ENCODE measurements around the gene STAG3. TPM values are rescaled to one million over a fixed set of nuclear protein-coding genes. Genes with fewer than 3 reads are reported as not detected.
A peak's percentile ranks its signal among the peaks of the same experiment; 100 is the strongest.
"Not testable (repeated sequence)": the region's sequence is repeated elsewhere in the genome, so short reads cannot be mapped to it uniquely, and the experiment has no call there.

The STAG3 gene
- total RNA-seq, 4 donors from 2014 or later: 4.2 to 8.2 (median 6.5) TPM

GRCh38 chr7:100215895-100216294, 38.2 kb downstream of the STAG3 start:
- TF ChIP-seq CTCF (IDR thresholded peaks at IDR 0.05) (no peak), EP300 (IDR thresholded peaks at IDR 0.05) (peak in 1 of 2 donors; percentile 29)
- Histone ChIP-seq H3K27ac (no peak overlapping the region), H3K4me3 (no peak overlapping the region), H3K9me3 (no peaks in the 10 kb centered on the region), H3K36me3 (peaks cover 0 to 19% (median 0%) of the 10 kb centered on the region in 3 donors), H3K27me3 (no peaks in the 10 kb centered on the region), H3K4me1 (peaks cover 0 to 18% (median 0%) of the 10 kb centered on the region in 4 donors)
- DNase-seq (ENCODE audit: low spot score in 2 of 2): peak in 1 of 2 donors; percentile 38
- 47 to 58% methylated on average over 6 of the region's 6 CpGs for WGBS, 2 donors

DNA sequence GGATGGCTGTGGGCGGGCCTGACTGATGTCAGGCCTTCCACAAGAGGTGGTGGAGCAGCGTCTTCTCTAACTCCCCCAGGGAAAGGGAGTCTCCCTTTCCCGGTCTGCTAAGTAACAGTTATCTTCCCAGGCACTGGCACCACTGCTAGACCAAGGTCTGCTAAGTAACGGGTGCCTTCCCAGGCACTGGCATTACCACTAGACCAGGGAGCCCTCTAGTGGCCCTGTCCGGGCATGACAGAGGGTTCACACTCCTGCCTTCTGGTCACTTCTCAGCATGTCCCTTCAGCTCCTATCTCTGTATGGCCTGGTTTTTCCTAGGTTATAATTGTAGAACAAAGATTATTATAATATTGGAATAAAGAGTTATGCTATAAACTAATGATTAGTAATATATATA, 40.2 kb downstream of the STAG3 start:
- Histone ChIP-seq H3K36me3 (peaks cover 0 to 39% (median 0%) of the 10 kb centered on the region in 3 donors), H3K4me1 (peaks cover 0 to 18% (median 0%) of the 10 kb centered on the region in 4 donors)
- TF ChIP-seq CTCF (IDR thresholded peaks at IDR 0.05): peak in 4 of 5 experiments; percentile 27 to 56 (median 44)
- H3K27me3 ChIP-seq, H3K9me3 ChIP-seq, H3K4me3 ChIP-seq, H3K27ac ChIP-seq: not testable (repeated sequence)
- WGBS, 2 donors: 0% methylated on average over 1 of the region's 5 CpGs
- peak; percentile 85 to 98 for DNase-seq (ENCODE audit: low spot score in 2 of 2)

DNA sequence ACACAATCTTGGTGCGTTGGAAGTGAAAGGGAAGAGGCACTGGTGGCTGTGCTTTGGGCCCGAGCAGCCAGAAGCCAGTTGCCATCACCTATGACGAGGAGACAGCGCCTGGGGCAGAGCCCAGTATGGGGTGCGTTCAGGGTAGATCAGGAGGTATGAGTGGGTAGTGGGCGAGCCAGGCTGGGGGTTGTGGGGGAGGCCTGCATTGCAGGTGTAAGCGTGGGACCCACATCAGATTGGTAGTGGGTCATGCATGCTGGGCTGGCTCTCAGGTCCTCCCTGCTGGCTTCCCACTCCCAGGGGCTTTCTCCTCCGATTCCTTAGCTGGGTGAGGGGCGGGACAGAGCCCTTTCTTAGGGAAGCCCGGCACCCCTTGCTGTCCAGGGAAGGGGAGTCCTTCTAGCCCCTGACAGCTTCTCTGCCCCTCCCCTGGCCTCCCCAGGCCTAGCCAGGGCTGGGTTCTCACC, 41.6 kb downstream of the STAG3 start:
- Histone ChIP-seq H3K27ac (peak overlapping the region in 1 of 4 donors; percentile 85), H3K9me3 (no peaks in the 10 kb centered on the region), H3K36me3 (peaks cover 0 to 50% (median 0%) of the 10 kb centered on the region in 3 donors), H3K4me1 (peaks cover 0 to 18% (median 0%) of the 10 kb centered on the region in 4 donors), H3K27me3 (no peaks in the 10 kb centered on the region), H3K4me3 (peak overlapping the region in 1 of 4 donors; percentile 44)
- TF ChIP-seq POLR2A (IDR thresholded peaks at IDR 0.05) (no peak), CTCF (IDR thresholded peaks at IDR 0.05) (no peak), EP300 (IDR thresholded peaks at IDR 0.05) (no peak)
- no peak for DNase-seq (ENCODE audit: low spot score in 2 of 2)
- WGBS, 2 donors: 75 to 84% methylated on average over 10 of the region's 10 CpGs

GRCh38 chr7:100219801-100220585, 42.3 kb downstream of the STAG3 start, which contains the start of gene PVRIG:
Gene PVRIG, plus strand, starts transcription at chr7:100219949. Its CDS starts 22 bp downstream, at chr7:100219971.
- Histone ChIP-seq H3K4me3 (peak within 1 kb of the TSS in 1 of 4 donors; percentile 44), H3K36me3 (peaks cover 0 to 57% (median 0%) of the 10 kb centered on the region in 3 donors), H3K4me1 (peaks cover 0 to 17% (median 0%) of the 10 kb centered on the region in 4 donors), H3K27ac (peak within 1 kb of the TSS in 2 of 4 donors; percentile 5 to 85)
- DNase-seq (ENCODE audit: low spot score in 2 of 2); H3K9me3 ChIP-seq; H3K27me3 ChIP-seq: not testable (repeated sequence)
- 76 to 87% methylated on average over 10 to 21 of the region's 27 CpGs for WGBS, 2 donors

DNA sequence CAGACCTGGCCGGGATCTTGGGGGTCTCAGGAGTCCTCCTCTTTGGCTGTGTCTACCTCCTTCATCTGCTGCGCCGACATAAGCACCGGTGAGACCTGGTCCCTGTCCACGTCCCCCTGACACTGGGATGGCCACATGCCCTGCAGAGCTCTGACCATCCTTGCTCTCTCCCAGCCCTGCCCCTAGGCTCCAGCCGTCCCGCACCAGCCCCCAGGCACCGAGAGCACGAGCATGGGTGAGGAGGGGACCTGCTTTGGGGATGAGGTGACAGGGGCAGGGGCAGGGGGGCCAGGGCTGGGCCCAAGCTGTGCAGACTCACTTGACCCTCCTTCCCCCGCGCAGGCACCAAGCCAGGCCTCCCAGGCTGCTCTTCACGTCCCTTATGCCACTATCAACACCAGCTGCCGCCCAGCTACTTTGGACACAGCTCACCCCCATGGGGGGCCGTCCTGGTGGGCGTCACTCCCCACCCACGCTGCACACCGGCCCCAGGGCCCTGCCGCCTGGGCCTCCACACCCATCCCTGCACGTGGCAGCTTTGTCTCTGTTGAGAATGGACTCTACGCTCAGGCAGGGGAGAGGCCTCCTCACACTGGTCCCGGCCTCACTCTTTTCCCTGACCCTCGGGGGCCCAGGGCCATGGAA, 43.0 kb downstream of the STAG3 start:
- WGBS, 2 donors: 83 to 91% methylated on average over 18 to 22 of the region's 22 CpGs
- peak overlapping the region in 1 of 4 donors; percentile 44 for H3K4me3 ChIP-seq
- H3K4me1 ChIP-seq: peaks cover 0 to 12% (median 0%) of the 10 kb centered on the region in 4 donors
- H3K9me3 ChIP-seq: no peaks in the 10 kb centered on the region
- H3K27ac ChIP-seq: peak overlapping the region in 2 of 4 donors; percentile 5 to 85
- DNase-seq (ENCODE audit: low spot score in 2 of 2): no peak
- peaks cover 0 to 59% (median 0%) of the 10 kb centered on the region in 3 donors for H3K36me3 ChIP-seq
- H3K27me3 ChIP-seq: no peaks in the 10 kb centered on the region
- TF ChIP-seq EP300 (IDR thresholded peaks at IDR 0.05) (no peak), POLR2A (IDR thresholded peaks at IDR 0.05) (no peak), CTCF (IDR thresholded peaks at IDR 0.05) (no peak)
